H9 (cell line): ENCODE measurements around the gene BACH2. TPM values are rescaled to one million over a fixed set of nuclear protein-coding genes. Genes with fewer than 3 reads are reported as not detected.

Source experiments
- DNase-seq: peaks from one replicate; pipeline ENCODE4 v3.0.0-alpha.2; 2017
- H2AFZ ChIP-seq: one replicate; pipeline ENCODE4 v1.6.1; 2013; ENCODE audit warnings: mild to moderate bottlenecking, low read length, control low read depth, moderate library complexity
- H2AK5ac ChIP-seq: 2 replicates; pipeline ENCODE4 v1.6.1; 2013; ENCODE audit warnings: low read length, control low read depth, mixed read lengths; ENCODE audit not compliant: insufficient read length
- H2BK120ac ChIP-seq: one replicate; pipeline ENCODE4 v1.6.1; 2013; ENCODE audit warnings: low read depth, mild to moderate bottlenecking, low read length, control low read depth, inconsistent platforms; ENCODE audit not compliant: poor library complexity, severe bottlenecking
- H2BK12ac ChIP-seq: 2 replicates; pipeline ENCODE4 v1.6.1; 2013; ENCODE audit warnings: low read length, control low read depth, mixed read lengths, low read depth; ENCODE audit not compliant: insufficient read length
- H2BK15ac ChIP-seq: 2 replicates; pipeline ENCODE4 v1.6.1; 2013; ENCODE audit warnings: low read depth, low read length, control low read depth
- H2BK20ac ChIP-seq: one replicate; pipeline ENCODE4 v1.6.1; 2013; ENCODE audit warnings: low read depth, mild to moderate bottlenecking, low read length, control low read depth, inconsistent platforms; ENCODE audit not compliant: poor library complexity, severe bottlenecking
- H2BK5ac ChIP-seq: 2 replicates; pipeline ENCODE4 v1.6.1; 2013; ENCODE audit warnings: low read length, control low read depth, mixed read lengths; ENCODE audit not compliant: insufficient read length
- H3K14ac ChIP-seq: 2 replicates; pipeline ENCODE4 v1.6.1; 2013; ENCODE audit warnings: low read length, control low read depth; ENCODE audit not compliant: insufficient read depth
- H3K18ac ChIP-seq: 2 replicates; pipeline ENCODE4 v1.6.1; 2013; ENCODE audit warnings: low read depth, mild to moderate bottlenecking, mixed read lengths, low read length, control low read depth; ENCODE audit not compliant: insufficient read length
- H3K23ac ChIP-seq: 2 replicates; pipeline ENCODE4 v1.6.1; 2013; ENCODE audit warnings: low read length, control low read depth, mixed read lengths, low read depth; ENCODE audit not compliant: insufficient read length
- H3K23me2 ChIP-seq: 2 replicates; pipeline ENCODE4 v1.6.1; 2013; ENCODE audit warnings: low read depth, mild to moderate bottlenecking, mixed read lengths, low read length, control low read depth; ENCODE audit not compliant: insufficient read length, poor library complexity, severe bottlenecking
- H3K27ac ChIP-seq: 2 replicates; pipeline ENCODE4 v1.5.1; 2013; ENCODE audit warnings: low read length, control low read depth, mixed read lengths, low read depth; ENCODE audit not compliant: insufficient read length
- H3K27me3 ChIP-seq: 2 replicates; pipeline ENCODE4 v1.6.1; 2013; ENCODE audit warnings: low read length, control low read depth, inconsistent platforms; ENCODE audit not compliant: insufficient read depth
- H3K4ac ChIP-seq: 2 replicates; pipeline ENCODE4 v1.6.1; 2013; ENCODE audit warnings: low read depth, mild to moderate bottlenecking, control low read depth, inconsistent platforms, low read length, moderate library complexity
- H3K4me1 ChIP-seq: 2 replicates; pipeline ENCODE4 v1.6.1; 2013; ENCODE audit warnings: low read length, control low read depth, inconsistent platforms; ENCODE audit not compliant: insufficient read depth
- H3K4me2 ChIP-seq: 2 replicates; pipeline ENCODE4 v1.6.1; 2013; ENCODE audit warnings: low read length, control low read depth, mixed read lengths; ENCODE audit not compliant: insufficient read length, insufficient read depth
- H3K56ac ChIP-seq: 2 replicates; pipeline ENCODE4 v1.6.1; 2013; ENCODE audit warnings: low read depth, mild to moderate bottlenecking, mixed read lengths, low read length, control low read depth; ENCODE audit not compliant: insufficient read length
- H3K79me1 ChIP-seq: 2 replicates; pipeline ENCODE4 v1.6.1; 2013; ENCODE audit warnings: low read depth, mild to moderate bottlenecking, moderate library complexity, low read length, control low read depth, inconsistent platforms; ENCODE audit not compliant: insufficient read depth, poor library complexity, severe bottlenecking
- H3K79me2 ChIP-seq: 2 replicates; pipeline ENCODE4 v1.6.1; 2013; ENCODE audit warnings: low read length, control low read depth, inconsistent platforms; ENCODE audit not compliant: insufficient read depth
- H3K9ac ChIP-seq: 2 replicates; pipeline ENCODE4 v1.6.1; 2013; ENCODE audit warnings: low read length, control low read depth, mixed read lengths; ENCODE audit not compliant: insufficient read length; ENCODE audit errors: extremely low read depth
- H3K9me3 ChIP-seq: one replicate; pipeline ENCODE4 v1.6.1; 2013; ENCODE audit warnings: low read depth, low read length, inconsistent platforms; ENCODE audit not compliant: control insufficient read depth
- H3T11ph ChIP-seq: one replicate; pipeline ENCODE4 v1.6.1; 2013; ENCODE audit warnings: mild to moderate bottlenecking, low read length, control low read depth, inconsistent platforms
- H4K20me1 ChIP-seq: one replicate; pipeline ENCODE4 v1.6.1; 2013; ENCODE audit not compliant: control insufficient read depth, insufficient read length, insufficient read depth
- H4K5ac ChIP-seq: 2 replicates; pipeline ENCODE4 v1.6.1; 2013; ENCODE audit warnings: low read depth, mild to moderate bottlenecking, mixed read lengths, low read length, control low read depth; ENCODE audit not compliant: insufficient read length
- H4K8ac ChIP-seq: replicated peaks from 2 replicates; pipeline ENCODE4 v1.6.1; 2013; ENCODE audit warnings: low read length, control low read depth, mixed read lengths, low read depth; ENCODE audit not compliant: insufficient read length
- H4K91ac ChIP-seq: 2 replicates; pipeline ENCODE4 v1.6.1; 2013; ENCODE audit warnings: low read depth, mild to moderate bottlenecking, moderate library complexity, mixed read lengths, low read length, control low read depth; ENCODE audit not compliant: insufficient read length
- H3K27ac Mint-ChIP-seq, 3 experiments: 2 replicates in 2 of 3; 3 replicates in 1 of 3; pipeline ENCODE4 v1.8.0; 2020 to 2021; ENCODE audit warnings: mixed read lengths in 3 of 3, mild to moderate bottlenecking in 1 of 3, moderate library complexity in 1 of 3
- H3K27me3 Mint-ChIP-seq: 2 replicates; pipeline ENCODE4 v1.8.0; 2021; ENCODE audit warnings: low read depth, mild to moderate bottlenecking, moderate library complexity, mixed read lengths
- H3K36me3 Mint-ChIP-seq, 3 experiments: 2 replicates in 2 of 3; 3 replicates in 1 of 3; pipeline ENCODE4 v1.8.0; 2020 to 2021; ENCODE audit warnings: low read depth in 3 of 3, mixed read lengths in 3 of 3; ENCODE audit not compliant: insufficient read depth in 1 of 3
- H3K4me1 Mint-ChIP-seq, 2 experiments: 2 replicates each; pipeline ENCODE4 v1.8.0; 2020; ENCODE audit warnings: mixed read lengths in 2 of 2
- H3K4me3 Mint-ChIP-seq, 2 experiments: 2 replicates in 1 of 2; 3 replicates in 1 of 2; pipeline ENCODE4 v1.8.0; 2020 to 2021; ENCODE audit warnings: mild to moderate bottlenecking in 2 of 2, mixed read lengths in 2 of 2, moderate library complexity in 1 of 2
- H3K9me3 Mint-ChIP-seq, 2 experiments: 2 replicates in 1 of 2; 3 replicates in 1 of 2; pipeline ENCODE4 v1.8.0; 2020; ENCODE audit warnings: mild to moderate bottlenecking in 2 of 2, mixed read lengths in 2 of 2, moderate library complexity in 1 of 2
- WGBS: extraction: QIAGEN DNeasy Blood & Tissue Kit; methylation state at CpG from one replicate; pipeline ENCODE4 v1.1.7; 2013; ENCODE audit warnings: missing lambda C conversion rate, low lambda C conversion rate, mixed read lengths; ENCODE audit not compliant: insufficient read length; ENCODE audit errors: extremely low coverage; 5-methylcytosine and 5-hydroxymethylcytosine counted together
- total RNA-seq: library from RNA; stranded (reverse); gene quantifications from 2 replicates; pipeline ENCODE4 v1.2.1, GENCODE V29; 2021
- TF ChIP-seq, protein P1 (sequence below): fragments of 200-600 bp; sonication (generic); conservative IDR thresholded peaks from 3 replicates; pipeline ENCODE4 v1.8.0; 2021; ENCODE audit warnings: antibody characterized with exemption, mild to moderate bottlenecking

BACH2 gene
- total RNA-seq, 1 experiment from 2014 or later, result 2.0 TPM

DNA sequence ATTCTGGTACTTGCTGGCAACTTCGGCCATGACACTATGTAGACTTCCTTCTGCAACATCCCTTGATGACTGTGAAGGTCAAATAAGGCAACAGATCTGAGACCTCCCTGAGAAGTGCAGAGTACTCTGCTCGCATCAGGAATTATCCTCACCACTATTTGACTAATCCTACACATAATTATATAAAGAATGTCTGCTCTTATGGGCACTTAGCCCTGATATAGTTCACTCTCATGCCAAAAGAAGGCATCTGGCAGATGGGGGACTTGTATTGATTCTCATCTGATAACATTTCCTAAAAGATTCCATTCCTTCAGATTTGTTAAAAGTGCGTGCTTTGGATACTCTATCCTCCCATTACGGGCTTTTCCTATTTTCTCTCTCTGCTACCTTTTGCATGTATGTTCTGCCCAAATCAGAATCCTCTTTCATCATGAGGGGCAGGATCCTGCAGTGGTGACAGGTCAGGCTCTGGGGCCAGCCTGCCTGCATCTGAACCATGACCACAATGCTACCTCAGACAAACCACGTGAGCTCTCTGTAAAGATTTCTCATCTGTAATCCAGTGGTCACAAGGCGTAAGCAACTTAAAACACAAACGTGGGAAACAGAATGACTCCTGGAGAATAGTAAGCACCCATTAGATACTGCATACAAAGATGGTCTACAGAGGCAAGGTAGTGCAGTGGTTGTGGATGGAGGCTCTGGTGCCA lies 268.4 kb downstream of the BACH2 start:
- H2BK15ac ChIP-seq, result no peak overlapping the region
- no peak overlapping the region for H2BK12ac ChIP-seq
- H3K18ac ChIP-seq, result no peak overlapping the region
- TF ChIP-seq, protein P1, sequence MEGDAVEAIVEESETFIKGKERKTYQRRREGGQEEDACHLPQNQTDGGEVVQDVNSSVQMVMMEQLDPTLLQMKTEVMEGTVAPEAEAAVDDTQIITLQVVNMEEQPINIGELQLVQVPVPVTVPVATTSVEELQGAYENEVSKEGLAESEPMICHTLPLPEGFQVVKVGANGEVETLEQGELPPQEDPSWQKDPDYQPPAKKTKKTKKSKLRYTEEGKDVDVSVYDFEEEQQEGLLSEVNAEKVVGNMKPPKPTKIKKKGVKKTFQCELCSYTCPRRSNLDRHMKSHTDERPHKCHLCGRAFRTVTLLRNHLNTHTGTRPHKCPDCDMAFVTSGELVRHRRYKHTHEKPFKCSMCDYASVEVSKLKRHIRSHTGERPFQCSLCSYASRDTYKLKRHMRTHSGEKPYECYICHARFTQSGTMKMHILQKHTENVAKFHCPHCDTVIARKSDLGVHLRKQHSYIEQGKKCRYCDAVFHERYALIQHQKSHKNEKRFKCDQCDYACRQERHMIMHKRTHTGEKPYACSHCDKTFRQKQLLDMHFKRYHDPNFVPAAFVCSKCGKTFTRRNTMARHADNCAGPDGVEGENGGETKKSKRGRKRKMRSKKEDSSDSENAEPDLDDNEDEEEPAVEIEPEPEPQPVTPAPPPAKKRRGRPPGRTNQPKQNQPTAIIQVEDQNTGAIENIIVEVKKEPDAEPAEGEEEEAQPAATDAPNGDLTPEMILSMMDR, result no peak
- Mint-ChIP-seq H3K27me3 (peaks cover 1% of the 10 kb centered on the region; the same call in 1 of the 2 replicates), H3K9me3 (peaks cover 0 to 2% of the 10 kb centered on the region in 2 experiments; a peak in 1 of 5 replicates), H3K4me1 (peaks cover 7 to 8% of the 10 kb centered on the region in 2 experiments), H3K4me3 (no peak overlapping the region), H3K36me3 (no peaks in the 10 kb centered on the region), H3K27ac (no peak overlapping the region)
- no peak overlapping the region for H3K4me2 ChIP-seq
- no peaks in the 10 kb centered on the region for H3K4me1 ChIP-seq
- H3K27me3 ChIP-seq, result no peaks in the 10 kb centered on the region
- WGBS, result no CpG with 5 or more reads among the region's 7 CpGs
- no peak overlapping the region for H2BK20ac ChIP-seq
- no peak overlapping the region for H3T11ph ChIP-seq
- no peak for DNase-seq
- no peaks in the 10 kb centered on the region for H3K9me3 ChIP-seq
- H3K23me2 ChIP-seq, result no peaks in the 10 kb centered on the region
- H4K8ac ChIP-seq, result no peak overlapping the region
- H2BK120ac ChIP-seq, result no peak overlapping the region
- no peak overlapping the region for H3K27ac ChIP-seq
- H3K79me2 ChIP-seq, result no peaks in the 10 kb centered on the region
- H3K4ac ChIP-seq, result no peak overlapping the region
- H3K23ac ChIP-seq, result no peak overlapping the region
- no peaks in the 10 kb centered on the region for H3K79me1 ChIP-seq
- no peak overlapping the region for H4K91ac ChIP-seq
- H4K20me1 ChIP-seq, result no peaks in the 10 kb centered on the region
- no peak overlapping the region for H3K9ac ChIP-seq
- H4K5ac ChIP-seq, result no peak overlapping the region
- H3K56ac ChIP-seq, result no peak overlapping the region
- H2AFZ ChIP-seq, result no peak overlapping the region
- no peak overlapping the region for H2AK5ac ChIP-seq
- H2BK5ac ChIP-seq, result no peak overlapping the region
- no peak overlapping the region for H3K14ac ChIP-seq
